ENCODE results near the gene UPK1A.

UPK1A gene

DNA sequence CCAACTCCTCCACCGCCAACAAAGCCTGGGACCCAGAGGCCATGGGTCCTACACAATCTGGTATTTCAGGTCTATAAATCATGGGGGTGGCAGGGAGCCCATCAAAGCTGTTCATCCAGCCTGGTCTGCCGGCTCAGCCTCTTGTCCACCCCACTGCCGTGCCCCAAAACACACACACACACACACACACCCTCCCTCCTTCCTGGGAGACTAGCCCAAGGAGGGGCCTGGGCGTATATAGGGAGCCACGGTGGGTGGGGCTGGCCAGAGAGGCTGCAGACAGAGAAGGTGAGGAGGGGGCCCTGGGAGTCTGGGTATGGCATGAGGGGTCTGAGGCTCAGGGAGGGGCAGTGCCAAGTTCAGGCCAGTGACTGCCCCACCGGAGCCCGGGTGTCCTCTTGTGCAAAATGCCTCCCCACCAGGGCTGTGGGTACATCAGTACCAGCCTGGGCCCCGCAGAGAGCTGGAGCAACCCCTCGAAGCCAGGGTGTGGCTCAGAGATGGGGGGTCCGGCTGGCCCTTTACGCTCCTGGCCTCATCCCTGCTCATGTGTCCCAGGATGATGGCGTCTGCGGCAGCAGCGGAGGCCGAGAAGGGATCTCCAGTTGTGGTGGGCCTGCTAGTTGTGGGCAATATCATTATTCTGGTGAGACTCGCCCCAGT, at the start of gene UPK1A:
UPK1A (plus strand) TSS at position 267 of the 663 bp plus-strand sequence; CDS start at position 563, 296 bp downstream.
- in situ Hi-C loops (cut with HindIII; ENCODE audit: low pct_ligation_motif_present, low pct_unique_long_range_greater_than_20kb, low sequenced_read_pairs) = no loop called here
- DNase-seq = no peak

DNA sequence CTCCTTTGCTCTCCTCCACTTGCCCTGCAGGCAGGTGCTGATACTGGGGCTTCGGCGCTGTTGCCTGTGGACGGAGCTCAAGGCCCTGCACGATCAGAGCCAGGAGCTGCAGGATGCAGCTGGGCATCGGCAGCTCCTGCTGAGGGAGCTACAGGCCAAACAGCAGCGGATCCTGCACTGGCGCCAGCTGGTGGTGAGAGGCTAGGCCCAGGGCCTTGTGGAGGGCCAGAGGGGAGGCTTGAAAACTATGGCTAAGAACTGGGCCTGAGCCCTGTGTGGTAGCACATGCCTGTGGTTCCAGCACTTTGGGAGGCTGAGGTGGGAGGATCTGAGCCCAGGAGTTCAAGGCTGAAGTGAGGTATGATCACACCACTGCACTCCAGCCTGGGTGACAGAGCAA, 47.5 kb upstream of the UPK1A start:
- DNase-seq = no peak
- in situ Hi-C loops (cut with HindIII; ENCODE audit: low pct_ligation_motif_present, low pct_unique_long_range_greater_than_20kb, low sequenced_read_pairs) = no loop called here

DNA sequence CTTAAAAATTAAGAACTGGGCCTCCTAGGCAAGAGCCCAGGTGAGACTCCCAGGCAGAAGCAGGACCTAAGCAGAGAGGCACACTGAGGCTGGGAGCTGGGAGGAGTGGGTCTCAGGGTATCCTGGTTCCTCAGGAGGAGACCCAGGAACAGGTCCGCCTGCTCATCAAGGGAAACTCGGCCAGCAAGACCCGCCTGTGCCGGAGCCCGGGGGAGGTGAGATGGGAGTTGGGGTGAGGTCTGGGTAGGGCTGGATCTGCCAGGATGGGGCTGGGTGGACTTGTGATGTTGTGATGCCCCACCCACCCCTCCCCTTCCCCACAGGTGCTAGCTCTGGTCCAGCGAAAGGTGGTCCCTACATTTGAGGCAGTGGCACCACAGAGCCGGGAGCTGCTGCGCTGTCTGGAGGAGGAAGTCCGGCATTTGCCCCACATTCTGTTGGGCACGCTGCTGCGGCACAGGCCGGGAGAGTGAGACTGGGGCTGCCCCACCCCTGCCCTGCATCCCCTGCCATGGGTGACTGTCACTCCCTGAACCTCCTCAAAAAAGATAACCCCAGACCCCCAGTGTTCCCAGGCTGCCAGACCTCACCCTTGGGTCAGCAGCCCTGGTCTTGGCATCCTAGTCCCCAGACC, 46.9 kb upstream of the UPK1A start:
- in situ Hi-C loops (cut with HindIII; ENCODE audit: low pct_ligation_motif_present, low pct_unique_long_range_greater_than_20kb, low sequenced_read_pairs) = no loop called here
- DNase-seq = no peak

DNA sequence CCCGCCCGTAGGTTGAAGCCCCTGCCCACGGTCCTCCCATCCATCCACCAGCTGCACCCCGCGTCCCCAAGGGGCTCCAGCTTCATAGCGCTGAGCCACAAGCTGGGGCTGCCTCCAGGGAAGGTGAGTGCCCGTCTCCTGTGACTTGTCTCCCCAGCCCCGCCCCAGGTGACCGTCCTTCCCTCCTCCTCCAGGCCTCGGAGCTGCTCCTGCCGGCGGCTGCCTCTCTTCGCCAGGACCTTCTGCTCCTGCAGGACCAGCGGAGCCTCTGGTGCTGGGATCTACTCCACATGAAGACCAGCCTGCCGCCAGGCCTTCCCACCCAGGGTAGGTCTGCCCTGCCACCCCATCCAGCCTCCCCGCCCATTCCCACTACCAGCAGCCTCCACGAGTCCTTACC, 46.3 kb upstream of the UPK1A start:
- DNase-seq = no peak
- in situ Hi-C loops (cut with HindIII; ENCODE audit: low pct_ligation_motif_present, low pct_unique_long_range_greater_than_20kb, low sequenced_read_pairs) = no loop called here

DNA sequence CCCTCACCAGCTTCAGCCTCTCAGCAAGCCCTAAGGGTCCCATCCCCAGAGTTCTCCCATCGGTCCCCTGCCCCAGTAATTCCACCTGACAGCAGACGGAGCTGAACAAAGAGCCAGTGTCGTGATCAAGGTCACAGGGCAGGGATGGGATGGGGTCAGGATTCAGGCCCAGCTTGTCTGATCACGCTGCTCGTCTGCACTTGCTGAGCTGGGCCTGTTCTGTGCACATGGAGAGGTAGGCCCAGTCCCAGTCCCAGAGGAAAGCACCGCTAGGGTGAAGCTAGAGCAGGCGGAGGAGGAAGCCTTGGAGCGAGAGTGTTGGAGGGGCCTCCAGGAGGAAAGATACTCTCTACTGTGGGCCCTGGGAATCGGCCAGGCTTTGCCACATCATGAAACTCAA, 44.6 kb upstream of the UPK1A start:
- no peak for DNase-seq
- in situ Hi-C loops (cut with HindIII; ENCODE audit: low pct_ligation_motif_present, low pct_unique_long_range_greater_than_20kb, low sequenced_read_pairs) = no loop called here

DNA sequence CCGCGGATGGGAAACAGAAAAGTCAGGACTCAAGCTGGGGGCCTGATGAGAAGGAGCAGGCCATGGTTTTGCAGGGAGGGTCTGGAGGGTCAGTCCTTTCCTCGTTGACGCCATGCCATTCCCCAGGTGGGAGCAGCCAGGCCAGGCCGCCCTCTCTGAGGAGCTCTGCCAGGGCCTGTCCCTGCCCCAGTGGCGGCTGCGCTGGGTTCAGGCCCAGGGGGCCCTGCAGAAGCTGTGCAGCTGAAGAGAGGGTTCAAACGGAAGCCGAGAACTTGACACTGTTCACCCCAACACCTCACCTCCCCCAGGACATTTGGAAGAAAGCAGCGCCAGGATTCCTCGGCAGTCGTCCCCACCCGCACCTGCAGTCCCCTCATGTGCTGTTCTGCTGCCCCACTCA, 43.6 kb upstream of the UPK1A start:
- in situ Hi-C loops (cut with HindIII; ENCODE audit: low pct_ligation_motif_present, low pct_unique_long_range_greater_than_20kb, low sequenced_read_pairs) = no loop called here
- DNase-seq = no peak

DNA sequence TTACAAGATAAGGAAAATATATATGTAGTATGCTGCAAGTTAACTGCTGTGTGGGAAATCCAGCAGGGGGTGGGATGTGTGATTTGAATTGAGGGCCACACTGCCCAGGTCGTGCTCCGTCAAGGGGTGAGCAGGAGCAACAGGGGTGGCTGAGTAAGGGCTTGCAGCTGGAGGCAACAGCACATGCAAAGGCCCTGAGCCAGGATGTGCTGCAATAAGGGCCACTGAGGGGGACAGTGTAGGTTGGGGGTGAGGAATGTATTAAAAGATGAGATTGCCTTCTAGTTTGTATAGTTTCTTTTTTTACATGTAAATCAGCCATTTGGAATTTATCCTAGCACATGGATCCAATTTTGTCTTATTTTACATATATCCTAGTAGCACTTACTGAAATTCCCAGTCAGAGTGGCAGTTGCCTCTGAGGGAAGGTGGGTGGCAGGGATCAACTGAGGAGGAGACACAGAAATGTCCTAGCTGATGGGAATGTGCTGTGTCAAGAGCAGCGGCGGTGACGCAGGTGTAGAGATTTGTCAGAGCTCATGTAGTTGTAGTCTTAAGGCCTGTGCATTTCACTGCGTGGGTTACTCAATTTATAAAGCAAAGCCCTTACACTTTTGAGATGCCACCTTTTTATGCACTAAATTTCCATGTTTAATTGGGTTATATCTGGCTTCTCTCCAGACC, 42.8 kb upstream of the UPK1A start:
- in situ Hi-C loops (cut with HindIII; ENCODE audit: low pct_ligation_motif_present, low pct_unique_long_range_greater_than_20kb, low sequenced_read_pairs) = no loop called here
- no peak for DNase-seq

DNA sequence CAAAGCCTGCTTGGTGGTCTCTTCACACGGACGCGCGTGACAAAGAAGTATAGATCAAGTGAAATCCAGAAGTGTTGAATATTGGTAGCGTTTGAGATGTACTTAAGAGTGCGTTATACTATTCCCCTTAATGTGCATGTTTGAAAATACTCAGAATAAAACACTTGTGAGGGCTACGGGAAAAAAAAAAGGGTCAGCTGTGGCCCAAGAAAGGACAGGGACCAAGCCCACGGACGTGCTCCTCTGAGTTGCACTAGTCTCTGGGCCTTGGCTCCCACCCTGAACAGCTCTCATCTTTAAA, 38.1 kb upstream of the UPK1A start:
- in situ Hi-C loops (cut with HindIII; ENCODE audit: low pct_ligation_motif_present, low pct_unique_long_range_greater_than_20kb, low sequenced_read_pairs) = no loop called here
- DNase-seq = no peak

DNA sequence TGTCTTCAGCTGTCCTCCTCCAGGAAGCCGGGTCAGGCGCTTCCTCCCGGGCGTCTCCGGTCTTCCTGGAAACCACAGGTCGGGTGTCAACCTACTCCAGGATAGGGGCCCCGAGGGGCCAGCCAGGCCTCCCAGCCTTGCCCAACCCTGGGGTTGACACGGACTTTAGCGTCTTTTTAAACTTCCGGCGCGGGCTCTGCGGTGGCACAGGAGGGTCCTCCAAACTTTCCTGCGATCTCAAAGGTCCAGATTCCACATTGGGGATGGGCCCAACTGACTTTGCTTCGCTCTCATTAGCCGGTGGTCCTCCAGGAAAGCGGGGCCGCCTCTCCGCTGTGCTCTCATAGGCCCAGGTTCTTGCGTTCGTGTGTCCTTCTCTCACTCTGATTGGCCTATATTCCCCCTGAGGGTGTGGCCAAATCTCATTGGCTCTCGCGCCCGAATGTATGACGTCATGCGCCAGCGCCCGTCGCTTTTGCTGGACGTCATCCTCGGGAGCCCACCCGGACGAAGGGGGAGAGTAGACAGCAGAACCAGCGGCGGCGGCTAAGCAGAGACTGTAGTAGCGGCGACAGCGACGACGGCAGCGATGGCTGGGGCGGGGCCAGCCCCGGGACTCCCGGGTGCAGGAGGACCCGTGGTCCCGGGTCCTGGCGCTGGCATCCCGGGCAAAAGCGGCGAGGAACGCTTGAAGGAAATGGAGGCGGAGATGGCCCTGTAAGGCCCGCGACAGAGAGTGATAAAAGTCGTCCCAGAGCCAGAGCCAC, 37.6 kb upstream of the UPK1A start, which contains the start of gene RBM42:
RBM42 (plus strand) TSS at position 472 of the 767 bp plus-strand sequence; CDS start at position 590, 118 bp downstream.
- peak; percentile 97 for DNase-seq
- in situ Hi-C loops (cut with HindIII; ENCODE audit: low pct_ligation_motif_present, low pct_unique_long_range_greater_than_20kb, low sequenced_read_pairs) = no loop called here

DNA sequence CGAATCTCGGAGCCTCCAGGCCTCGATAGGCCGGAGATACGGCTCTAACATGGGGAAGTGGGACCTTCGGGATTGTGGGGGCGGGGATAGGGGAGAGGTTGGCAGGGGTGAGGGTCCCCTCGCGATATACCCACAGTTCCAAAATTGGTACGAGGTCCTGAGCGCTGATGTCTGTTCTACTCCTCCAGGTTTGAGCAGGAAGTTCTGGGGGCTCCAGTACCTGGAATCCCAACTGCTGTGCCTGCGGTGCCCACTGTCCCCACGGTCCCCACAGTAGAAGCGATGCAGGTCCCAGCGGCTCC, 37.0 kb upstream of the UPK1A start:
- no peak for DNase-seq
- in situ Hi-C loops (cut with HindIII; ENCODE audit: low pct_ligation_motif_present, low pct_unique_long_range_greater_than_20kb, low sequenced_read_pairs) = no loop called here

DNA sequence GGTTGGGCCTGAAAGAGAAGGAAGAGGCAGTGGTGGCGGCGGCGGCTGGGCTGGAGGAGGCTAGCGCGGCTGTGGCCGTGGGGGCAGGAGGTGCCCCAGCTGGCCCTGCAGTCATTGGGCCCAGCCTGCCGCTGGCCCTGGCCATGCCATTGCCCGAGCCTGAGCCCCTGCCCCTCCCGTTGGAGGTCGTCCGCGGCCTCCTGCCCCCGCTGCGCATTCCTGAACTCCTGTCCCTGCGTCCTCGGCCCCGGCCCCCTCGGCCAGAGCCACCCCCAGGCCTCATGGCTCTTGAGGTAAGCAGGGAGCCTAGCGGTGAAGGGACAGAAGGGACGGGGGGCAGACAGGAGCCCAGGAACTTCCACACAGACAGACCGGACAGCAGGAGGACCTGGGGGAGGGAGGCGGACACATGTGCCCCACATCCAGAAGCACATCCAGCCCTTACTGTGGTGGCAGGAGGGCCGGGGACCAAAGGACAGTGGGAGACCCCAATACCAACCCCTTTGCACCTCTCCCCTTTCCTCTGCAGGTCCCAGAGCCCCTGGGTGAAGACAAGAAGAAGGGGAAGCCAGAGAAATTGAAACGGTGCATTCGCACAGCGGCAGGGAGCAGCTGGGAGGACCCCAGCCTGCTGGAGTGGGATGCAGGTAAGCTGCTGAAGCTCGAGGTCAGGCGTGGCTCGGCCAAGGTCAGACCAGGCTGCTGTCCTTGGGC, 32.4 kb upstream of the UPK1A start:
- DNase-seq = no peak
- in situ Hi-C loops (cut with HindIII; ENCODE audit: low pct_ligation_motif_present, low pct_unique_long_range_greater_than_20kb, low sequenced_read_pairs) = no loop called here

DNA sequence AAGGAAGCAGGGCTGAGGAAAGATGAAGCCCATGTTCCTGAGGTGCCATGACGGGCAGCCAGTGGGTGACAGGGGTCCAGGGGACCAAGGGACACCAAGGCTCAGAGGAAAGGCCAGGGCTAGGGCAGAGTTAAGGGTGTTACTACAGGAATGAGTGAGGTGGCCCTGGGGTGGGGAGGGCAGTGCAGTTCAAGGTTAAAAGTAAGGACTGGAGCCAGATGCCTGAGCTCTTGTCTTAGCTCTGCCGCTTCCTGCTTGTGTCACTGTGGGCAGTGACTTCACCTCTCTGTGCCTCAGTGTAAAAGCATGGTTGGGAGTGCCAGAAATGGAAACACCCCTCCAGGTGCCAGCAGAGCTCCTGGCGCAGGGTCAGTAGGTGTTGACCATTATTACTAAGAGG, 29.7 kb upstream of the UPK1A start:
- in situ Hi-C loops (cut with HindIII; ENCODE audit: low pct_ligation_motif_present, low pct_unique_long_range_greater_than_20kb, low sequenced_read_pairs) = no loop called here
- no peak for DNase-seq

DNA sequence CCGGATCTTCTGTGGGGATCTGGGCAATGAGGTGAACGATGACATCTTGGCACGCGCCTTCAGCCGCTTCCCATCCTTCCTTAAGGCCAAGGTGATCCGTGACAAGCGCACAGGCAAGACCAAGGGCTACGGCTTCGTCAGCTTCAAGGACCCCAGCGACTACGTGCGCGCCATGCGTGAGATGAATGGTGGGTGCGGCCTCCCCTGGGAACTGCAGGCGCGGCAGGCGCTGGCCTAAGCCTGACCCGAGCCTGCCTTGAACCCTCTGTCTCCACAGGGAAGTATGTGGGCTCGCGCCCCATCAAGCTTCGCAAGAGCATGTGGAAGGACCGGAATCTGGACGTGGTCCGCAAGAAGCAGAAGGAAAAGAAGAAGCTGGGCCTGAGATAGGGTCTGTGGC, 29.2 kb upstream of the UPK1A start:
- in situ Hi-C loops (cut with HindIII; ENCODE audit: low pct_ligation_motif_present, low pct_unique_long_range_greater_than_20kb, low sequenced_read_pairs) = no loop called here
- DNase-seq = no peak

DNA sequence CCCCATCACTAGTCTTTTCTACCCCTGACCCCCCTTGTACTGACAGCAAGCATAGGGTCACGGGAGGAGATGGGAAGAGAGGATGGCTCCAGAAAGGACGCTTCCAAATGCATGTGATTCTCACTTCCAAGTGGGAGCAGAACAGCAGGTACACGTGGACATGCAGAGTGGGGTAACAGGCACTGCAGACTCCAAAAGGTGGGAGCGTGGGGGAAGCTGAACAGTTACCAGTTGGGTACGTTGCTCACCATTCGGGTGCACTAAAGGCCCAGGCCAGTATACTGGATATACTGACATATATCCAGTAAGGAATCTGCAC, 27.0 kb upstream of the UPK1A start:
- no peak for DNase-seq
- in situ Hi-C loops (cut with HindIII; ENCODE audit: low pct_ligation_motif_present, low pct_unique_long_range_greater_than_20kb, low sequenced_read_pairs) = no loop called here

DNA sequence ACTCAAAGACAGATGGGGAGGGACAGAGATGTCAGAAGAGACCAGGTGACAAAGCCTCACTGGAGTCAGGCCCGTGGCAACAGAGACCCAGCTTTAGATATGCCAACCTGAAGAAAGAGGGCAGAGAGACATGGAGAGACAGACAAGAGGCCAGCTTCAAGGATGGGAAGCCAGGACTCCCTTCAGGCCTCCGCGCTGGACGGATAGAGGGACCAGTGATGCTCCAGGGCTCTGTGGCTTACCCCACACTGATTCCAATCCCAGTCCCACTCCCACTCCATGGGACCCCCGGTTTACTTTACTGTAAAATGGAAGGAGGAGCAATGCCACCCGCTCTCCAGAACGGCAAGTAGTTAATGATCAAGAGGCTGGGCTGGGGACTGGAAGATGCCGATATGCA, 26.5 kb upstream of the UPK1A start:
- no peak for DNase-seq
- in situ Hi-C loops (cut with HindIII; ENCODE audit: low pct_ligation_motif_present, low pct_unique_long_range_greater_than_20kb, low sequenced_read_pairs) = no loop called here

DNA sequence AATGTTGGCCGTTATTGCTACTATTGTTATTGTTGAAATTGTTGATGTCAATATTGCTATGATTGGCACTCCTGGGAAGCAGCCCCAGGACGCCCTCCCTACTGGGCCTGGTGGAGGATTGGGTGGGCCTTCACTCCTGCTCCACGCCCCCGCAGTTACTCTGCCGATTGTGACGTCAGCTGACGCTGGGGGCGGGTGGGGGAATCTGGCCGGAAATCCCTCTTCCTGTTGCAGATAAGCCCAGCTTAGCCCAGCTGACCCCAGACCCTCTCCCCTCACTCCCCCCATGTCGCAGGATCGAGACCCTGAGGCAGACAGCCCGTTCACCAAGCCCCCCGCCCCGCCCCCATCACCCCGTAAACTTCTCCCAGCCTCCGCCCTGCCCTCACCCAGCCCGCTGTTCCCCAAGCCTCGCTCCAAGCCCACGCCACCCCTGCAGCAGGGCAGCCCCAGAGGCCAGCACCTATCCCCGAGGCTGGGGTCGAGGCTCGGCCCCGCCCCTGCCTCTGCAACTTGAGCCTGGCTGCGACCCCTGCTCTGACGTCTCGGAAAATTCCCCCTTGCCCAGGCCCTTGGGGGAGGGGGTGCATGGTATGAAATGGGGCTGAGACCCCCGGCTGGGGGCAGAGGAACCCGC, 24.7 kb upstream of the UPK1A start, which contains the start of gene ETV2:
ETV2 (plus strand) TSS at position 231 of the 637 bp plus-strand sequence. CDS start 716 bp downstream, outside the sequence.
- DNase-seq = no peak
- in situ Hi-C loops (cut with HindIII; ENCODE audit: low pct_ligation_motif_present, low pct_unique_long_range_greater_than_20kb, low sequenced_read_pairs) = no loop called here

DNA sequence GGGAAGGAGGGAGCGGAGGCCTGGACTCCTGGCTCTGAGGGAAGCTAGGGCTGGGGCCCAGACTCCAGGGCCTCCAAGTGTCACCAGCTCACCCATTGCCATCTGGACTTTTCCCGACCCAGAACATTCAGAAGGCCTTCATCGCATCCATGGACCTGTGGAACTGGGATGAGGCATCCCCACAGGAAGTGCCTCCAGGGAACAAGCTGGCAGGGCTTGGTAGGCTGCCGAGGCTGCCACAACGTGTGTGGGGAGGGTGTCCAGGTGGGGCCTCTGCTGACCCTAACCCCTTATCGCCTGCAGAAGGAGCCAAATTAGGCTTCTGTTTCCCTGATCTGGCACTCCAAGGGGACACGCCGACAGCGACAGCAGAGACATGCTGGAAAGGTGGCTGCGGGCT, 24.0 kb upstream of the UPK1A start:
- DNase-seq = no peak
- in situ Hi-C loops (cut with HindIII; ENCODE audit: low pct_ligation_motif_present, low pct_unique_long_range_greater_than_20kb, low sequenced_read_pairs) = no loop called here

DNA sequence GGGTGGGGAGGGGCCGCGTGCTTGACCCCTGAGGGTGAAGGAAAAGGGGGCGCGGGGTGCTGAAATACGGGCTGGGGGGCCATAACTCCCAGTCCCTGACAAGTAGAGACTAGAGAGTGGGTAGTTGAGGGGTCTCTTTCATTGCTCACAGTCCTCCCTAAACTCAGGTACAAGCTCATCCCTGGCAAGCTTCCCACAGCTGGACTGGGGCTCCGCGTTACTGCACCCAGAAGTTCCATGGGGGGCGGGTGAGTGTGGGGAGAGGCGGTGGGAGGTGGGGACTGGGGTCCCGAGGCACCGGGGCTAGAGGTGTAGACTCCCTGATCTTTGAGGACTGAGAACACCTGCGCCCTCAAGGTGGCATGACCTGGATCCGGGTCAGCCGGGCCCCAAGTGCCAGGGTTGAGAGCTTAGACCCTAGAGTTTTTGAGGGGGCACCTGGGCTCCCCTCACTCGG, 23.5 kb upstream of the UPK1A start:
- no peak for DNase-seq
- in situ Hi-C loops (cut with HindIII; ENCODE audit: low pct_ligation_motif_present, low pct_unique_long_range_greater_than_20kb, low sequenced_read_pairs) = no loop called here
